HCT116 (cell line): ENCODE data around the gene CEMIP2.

Source experiments
- EZH2 ChIP-seq: fragments of 200-600 bp; sonication (generic); IDR thresholded peaks from 2 replicates; pipeline ENCODE4 v1.6.1; 2017; ENCODE audit warnings: antibody characterized with exemption, mixed run types
- REST ChIP-seq: IDR thresholded peaks from 2 replicates; pipeline ENCODE4 v1.6.1; 2012; ENCODE audit warnings: low read depth
- TF ChIP-seq, protein P1 (sequence below), 3 experiments: fragments of 200-600 bp in 1 of 3; sonication (generic) in 1 of 3; IDR thresholded peaks in 2 of 3; conservative IDR thresholded peaks in 1 of 3; 2 replicates each; pipeline ENCODE4 v1.5.1; 2012 to 2017; ENCODE audit warnings: low read depth in 2 of 3, low read length in 2 of 3, antibody characterized with exemption in 1 of 3, borderline replicate concordance in 1 of 3, control low read depth in 1 of 3, mild to moderate bottlenecking in 1 of 3, mixed read lengths in 1 of 3, mixed run types in 1 of 3, moderate library complexity in 1 of 3; ENCODE audit not compliant: insufficient read depth in 1 of 3

DNA sequence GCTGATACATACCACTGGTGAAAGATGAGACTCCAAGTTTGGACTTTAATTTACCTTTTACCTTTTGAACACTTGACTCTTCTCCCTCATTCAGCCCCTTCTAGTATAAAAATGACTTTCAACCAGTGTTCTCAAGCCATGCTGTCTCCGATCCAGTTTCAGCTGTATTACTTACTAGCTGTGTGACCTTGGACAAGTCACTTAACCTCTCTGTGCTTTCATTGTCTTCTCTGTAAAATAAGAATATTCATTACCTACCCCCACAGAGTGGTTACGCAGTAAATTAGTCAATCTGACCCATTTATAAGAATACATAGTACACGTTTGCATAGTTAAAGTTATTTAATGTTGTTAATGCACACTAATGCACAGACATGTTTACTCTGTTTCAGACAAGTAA, 12.6 kb upstream of the CEMIP2 start:
- TF ChIP-seq EZH2 (no peak), REST (no peak)
- TF ChIP-seq, protein P1, sequence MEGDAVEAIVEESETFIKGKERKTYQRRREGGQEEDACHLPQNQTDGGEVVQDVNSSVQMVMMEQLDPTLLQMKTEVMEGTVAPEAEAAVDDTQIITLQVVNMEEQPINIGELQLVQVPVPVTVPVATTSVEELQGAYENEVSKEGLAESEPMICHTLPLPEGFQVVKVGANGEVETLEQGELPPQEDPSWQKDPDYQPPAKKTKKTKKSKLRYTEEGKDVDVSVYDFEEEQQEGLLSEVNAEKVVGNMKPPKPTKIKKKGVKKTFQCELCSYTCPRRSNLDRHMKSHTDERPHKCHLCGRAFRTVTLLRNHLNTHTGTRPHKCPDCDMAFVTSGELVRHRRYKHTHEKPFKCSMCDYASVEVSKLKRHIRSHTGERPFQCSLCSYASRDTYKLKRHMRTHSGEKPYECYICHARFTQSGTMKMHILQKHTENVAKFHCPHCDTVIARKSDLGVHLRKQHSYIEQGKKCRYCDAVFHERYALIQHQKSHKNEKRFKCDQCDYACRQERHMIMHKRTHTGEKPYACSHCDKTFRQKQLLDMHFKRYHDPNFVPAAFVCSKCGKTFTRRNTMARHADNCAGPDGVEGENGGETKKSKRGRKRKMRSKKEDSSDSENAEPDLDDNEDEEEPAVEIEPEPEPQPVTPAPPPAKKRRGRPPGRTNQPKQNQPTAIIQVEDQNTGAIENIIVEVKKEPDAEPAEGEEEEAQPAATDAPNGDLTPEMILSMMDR (IDR thresholded peaks at IDR 0.05 in 2 of 3, conservative IDR thresholded peaks at IDR 0.05 in 1 of 3; ENCODE audit: borderline replicate concordance in 1 of 3, insufficient read depth in 1 of 3, low read depth in 2 of 3, low read length in 2 of 3) = no peak
